HG02852 (cell line): ENCODE results near the gene PLEKHG1.
A peak's percentile ranks its signal among the peaks of the same experiment; 100 is the strongest.

Source experiments
- ATAC-seq: cut with Tn5 transposase; IDR thresholded peaks from one replicate; pipeline ENCODE4 v1.9.1; 2021; ENCODE audit warnings: mild to moderate bottlenecking, moderate library complexity; ENCODE audit not compliant: unreplicated experiment

The PLEKHG1 gene

GRCh38 chr6:150617496-150618460 is 18.1 kb downstream of the PLEKHG1 start:
- ATAC-seq = no peak

DNA sequence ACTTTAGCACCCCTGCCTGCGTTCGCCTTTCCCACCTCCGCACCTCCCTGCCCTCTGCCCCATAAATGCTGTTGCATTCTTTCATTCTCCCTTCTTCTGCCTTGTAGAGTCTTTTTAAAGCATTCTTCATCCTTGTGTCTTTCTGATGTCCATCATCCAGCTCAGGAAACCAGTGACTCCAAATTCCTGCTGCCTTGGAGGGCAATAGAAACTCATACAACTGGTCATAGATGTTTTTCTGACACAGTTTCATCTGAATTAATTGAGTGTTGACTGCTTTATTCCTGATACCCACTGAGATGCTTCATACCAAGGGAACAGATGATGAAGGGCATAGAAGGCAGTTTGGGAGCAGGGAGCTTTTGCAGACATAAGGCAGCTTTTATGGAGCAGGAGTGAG is 19.6 kb downstream of the PLEKHG1 start:
- ATAC-seq = no peak

- no peak for ATAC-seq
Measured at GRCh38 chr6:150620244-150620643, 20.6 kb downstream of the PLEKHG1 start.

- no peak for ATAC-seq
Measured at GRCh38 chr6:150620763-150621162, 21.1 kb downstream of the PLEKHG1 start.

DNA sequence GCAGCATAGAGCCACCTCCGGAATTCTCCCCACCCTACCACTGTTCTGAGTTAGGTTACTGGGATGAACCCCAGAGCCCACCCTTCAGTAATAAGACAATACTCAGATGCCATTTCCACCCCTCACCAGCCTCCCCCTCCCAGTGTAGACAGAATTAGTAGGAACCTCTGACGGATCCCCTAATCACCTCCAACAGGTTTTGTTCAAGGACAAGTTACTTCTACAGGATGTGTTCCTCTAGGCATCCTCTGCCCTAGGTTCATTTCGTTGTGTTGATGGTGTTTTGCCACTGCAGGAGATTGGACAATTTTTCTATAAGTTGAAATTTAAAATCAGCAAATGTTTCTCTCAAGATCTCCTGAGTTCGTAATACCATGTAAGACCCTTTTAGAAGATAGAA is 22.8 kb downstream of the PLEKHG1 start:
- no peak for ATAC-seq

GRCh38 chr6:150622941-150623874 is 23.5 kb downstream of the PLEKHG1 start:
- ATAC-seq = peak; percentile 97

GRCh38 chr6:150624191-150624590 is 24.5 kb downstream of the PLEKHG1 start:
- ATAC-seq = no peak

- ATAC-seq = no peak
Measured at GRCh38 chr6:150625927-150626326, 26.2 kb downstream of the PLEKHG1 start.

GRCh38 chr6:150627154-150627553 is 27.5 kb downstream of the PLEKHG1 start:
- ATAC-seq = no peak

DNA sequence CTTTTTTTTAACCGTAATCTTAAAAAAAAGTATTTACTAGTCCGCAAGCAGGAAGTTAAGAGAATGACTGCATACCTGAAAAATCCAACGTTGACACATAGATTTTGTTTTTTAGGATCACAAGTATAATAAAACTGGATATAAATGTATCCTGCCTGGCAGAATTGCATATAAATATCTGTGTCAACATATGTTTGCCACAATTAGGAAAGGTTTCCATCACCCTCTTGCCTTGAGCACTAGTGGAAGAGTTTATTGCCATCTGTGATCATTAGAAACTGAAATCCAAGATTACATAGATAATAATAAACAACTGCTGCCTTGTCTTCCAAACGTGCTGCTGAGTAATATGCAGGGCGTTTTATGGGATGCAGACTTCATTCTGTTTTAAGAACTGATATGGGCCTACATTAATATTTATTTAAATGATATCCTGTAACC is 27.9 kb downstream of the PLEKHG1 start:
- no peak for ATAC-seq

DNA sequence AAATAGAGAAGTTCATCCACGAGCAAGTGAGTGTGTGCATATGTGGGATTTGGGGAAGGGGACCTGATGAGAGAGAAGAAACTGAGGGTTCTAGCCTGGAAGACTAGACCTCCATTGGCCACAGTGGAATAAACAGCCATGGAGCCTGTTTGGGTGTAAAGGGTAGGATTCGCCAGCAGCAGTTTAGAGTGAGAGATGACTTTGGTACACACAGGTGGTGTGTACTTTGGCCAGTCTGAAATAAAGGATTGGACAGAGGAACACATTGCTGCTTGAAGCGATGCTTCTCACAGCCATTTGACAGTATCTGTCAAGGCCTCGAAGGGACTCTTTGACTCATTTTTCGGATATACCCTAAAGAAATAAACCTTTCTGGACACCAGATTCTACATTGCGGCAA is 29.2 kb downstream of the PLEKHG1 start:
- no peak for ATAC-seq

- peak; percentile 45 for ATAC-seq
Measured at GRCh38 chr6:150631283-150631983, 31.7 kb downstream of the PLEKHG1 start.

GRCh38 chr6:150631984-150632642 is 32.4 kb downstream of the PLEKHG1 start:
- no peak for ATAC-seq

- ATAC-seq = peak; percentile 53
Measured at GRCh38 chr6:150632785-150633485, 33.2 kb downstream of the PLEKHG1 start.

- ATAC-seq = peak; percentile 8
Measured at GRCh38 chr6:150633486-150633834, 33.8 kb downstream of the PLEKHG1 start.

- ATAC-seq = no peak
Measured at GRCh38 chr6:150634176-150634963, 34.7 kb downstream of the PLEKHG1 start.

DNA sequence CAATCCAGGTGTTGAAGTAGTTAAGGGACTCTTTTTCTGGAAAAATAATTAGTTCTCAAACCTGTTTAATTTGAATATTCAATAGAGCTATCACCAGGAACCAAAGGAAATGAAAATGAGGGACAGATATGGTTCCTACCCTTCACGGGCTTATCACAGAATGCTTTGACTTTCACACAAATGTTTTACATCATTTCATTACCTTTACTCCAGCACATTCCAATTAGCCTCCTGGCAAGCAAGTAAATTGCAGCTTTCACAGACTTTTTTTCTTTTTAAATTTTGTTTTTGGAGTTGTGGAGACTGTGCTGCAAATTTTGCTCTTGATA is 35.2 kb downstream of the PLEKHG1 start:
- ATAC-seq = no peak

GRCh38 chr6:150635906-150636514 is 36.3 kb downstream of the PLEKHG1 start:
- ATAC-seq = no peak

- no peak for ATAC-seq
Measured at GRCh38 chr6:150636808-150637207, 37.1 kb downstream of the PLEKHG1 start.
